HG03378 (cell line): ENCODE data around the gene RNU1-3.
"Not testable (repeated sequence)": the region's sequence is repeated elsewhere in the genome, so short reads cannot be mapped to it uniquely, and the experiment has no call there.

ENCODE experiments used
- ATAC-seq: cut with Tn5 transposase; IDR thresholded peaks from one replicate; pipeline ENCODE4 v1.9.1; 2021; ENCODE audit warnings: mild to moderate bottlenecking, moderate library complexity; ENCODE audit not compliant: unreplicated experiment

Gene RNU1-3

DNA sequence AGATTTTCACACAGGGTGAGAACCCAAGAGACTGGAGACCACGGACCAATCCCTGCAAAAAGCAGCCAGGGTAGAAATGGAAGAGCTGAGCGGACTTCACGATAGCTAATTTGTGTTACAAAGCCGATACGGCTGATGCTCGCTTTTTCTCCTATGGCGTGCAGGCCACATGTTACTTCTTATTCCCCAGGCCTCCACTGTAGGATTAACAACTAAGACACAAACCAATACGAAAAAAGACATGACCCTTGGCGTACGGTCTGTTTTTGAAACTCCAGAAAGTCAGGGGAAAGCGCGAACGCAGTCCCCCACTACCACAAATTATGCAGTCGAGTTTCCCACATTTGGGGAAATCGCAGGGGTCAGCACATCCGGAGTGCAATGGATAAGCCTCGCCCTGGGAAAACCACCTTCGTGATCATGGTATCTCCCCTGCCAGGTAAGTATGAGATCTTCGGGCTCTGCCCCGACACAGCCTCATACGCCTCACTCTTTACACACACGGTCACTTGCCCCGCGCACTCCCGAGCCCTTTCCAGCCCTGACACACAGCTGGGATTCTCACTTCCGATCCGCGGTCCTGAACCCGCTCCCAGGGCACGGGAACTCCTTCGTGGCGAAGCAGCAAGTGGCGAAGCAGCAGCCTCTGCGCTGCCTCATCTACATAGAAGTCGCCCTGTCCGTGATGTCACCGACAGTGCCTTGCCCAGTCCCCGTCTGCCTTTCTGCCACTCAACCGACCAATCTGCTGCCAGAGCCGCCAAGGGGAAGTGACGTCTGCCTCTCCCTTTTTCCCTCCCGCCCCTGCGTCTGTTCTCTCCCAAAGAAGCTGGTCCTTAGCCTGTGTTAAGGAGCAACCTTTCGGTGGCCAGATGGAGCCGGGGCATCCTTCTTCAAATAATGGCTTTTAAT, at the start of gene RNU1-3:
RNU1-3 (minus strand) TSS at position 447 of the 912 bp plus-strand sequence.
- peak; percentile 71 for ATAC-seq

DNA sequence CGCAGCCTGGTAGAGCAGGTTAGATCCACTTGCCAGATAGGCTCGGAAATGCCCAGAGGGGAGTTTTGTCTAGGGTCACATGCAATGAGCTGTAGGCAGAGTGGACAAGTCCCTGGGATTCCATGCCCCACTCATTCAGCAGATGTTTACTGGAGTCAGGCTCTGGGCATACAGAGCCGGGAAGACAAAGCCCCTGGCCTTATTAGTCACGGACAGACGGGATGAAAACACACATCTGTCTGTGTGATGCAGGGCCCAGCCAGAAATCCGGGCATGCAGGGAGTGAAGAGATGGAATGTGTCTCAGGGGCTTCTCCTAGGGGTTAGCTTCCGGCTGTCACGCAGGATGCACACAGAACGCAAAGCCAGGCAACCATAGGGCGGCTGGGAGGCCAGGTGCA, 46.7 kb upstream of the RNU1-3 start:
- not testable (repeated sequence) for ATAC-seq

DNA sequence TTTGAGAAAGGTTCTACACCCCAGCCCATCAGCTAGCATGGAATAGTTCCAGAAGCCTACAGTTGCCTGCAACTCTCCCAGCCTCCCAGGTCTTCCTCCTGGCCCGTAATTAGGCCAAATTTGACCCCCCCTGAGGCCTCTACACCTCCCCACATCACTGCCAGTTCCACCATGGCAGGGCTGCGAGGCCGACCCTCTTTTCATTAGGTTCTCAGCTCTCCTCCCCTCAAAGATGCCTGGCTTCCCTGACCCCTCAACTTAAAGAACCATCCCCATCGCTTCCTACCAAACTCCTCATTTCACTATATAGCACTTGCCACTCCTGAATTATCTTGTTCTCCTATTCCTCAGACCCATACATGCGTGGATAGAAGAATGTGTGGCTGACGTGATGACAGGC, 46.2 kb upstream of the RNU1-3 start:
- ATAC-seq: not testable (repeated sequence)

DNA sequence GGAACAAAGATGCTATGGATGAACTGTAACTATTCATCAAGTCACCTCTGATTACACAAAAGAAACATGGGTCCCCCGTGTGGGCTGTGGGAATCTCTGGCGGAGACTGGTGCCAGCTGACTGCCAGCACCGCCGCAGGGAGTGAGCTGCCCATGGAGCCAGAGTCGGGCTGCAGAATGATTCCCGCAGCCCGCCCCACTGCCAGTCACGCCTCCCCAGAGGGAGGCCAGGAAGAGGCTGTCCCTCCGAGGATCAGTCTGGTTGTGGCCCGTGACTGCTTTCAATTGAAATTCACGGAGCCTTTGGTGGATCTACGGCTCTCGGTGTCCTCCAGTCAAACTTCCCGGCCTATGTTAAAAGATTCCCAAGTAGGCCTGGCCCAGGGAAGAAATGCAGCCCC, 45.8 kb upstream of the RNU1-3 start:
- not testable (repeated sequence) for ATAC-seq

DNA sequence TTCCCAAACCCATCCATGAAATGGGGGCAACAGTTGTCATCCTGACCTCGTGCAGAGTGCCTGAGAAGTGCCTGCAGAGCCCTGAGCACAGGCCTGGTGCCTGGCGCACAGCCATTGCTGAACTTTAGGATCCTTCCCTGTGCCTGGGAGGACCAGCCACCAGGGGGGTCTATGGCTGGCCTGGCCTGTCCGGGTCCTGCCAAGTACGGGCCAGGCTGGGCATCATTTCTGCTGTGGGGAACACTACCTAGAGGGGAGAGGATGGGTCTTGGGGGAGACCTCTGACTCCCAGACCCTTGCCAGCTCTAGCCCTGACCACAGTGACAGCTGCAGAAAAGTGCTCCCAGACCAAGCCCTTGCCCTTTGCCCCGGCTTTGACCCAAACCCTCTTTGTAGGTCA, 45.4 kb upstream of the RNU1-3 start:
- not testable (repeated sequence) for ATAC-seq

DNA sequence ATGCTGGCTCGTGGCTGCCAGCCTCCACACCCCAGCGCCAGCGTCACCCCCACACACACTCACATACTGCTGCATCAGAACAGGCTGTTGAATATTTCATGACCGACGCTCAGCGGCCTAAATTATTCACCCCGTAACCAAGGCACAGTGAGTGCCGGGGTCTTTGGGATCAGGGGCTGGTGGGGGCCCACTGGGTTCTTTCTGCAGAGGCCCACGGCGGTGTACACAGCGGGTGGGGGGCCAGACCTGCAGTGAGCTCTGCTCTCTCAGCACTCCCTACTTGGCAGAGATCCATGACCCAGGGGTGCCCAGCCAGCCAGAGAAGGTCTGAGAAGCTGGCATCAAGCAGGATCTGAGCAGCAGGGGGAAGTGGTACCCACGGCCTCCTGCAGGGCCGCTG, 43.9 kb upstream of the RNU1-3 start:
- ATAC-seq: not testable (repeated sequence)

DNA sequence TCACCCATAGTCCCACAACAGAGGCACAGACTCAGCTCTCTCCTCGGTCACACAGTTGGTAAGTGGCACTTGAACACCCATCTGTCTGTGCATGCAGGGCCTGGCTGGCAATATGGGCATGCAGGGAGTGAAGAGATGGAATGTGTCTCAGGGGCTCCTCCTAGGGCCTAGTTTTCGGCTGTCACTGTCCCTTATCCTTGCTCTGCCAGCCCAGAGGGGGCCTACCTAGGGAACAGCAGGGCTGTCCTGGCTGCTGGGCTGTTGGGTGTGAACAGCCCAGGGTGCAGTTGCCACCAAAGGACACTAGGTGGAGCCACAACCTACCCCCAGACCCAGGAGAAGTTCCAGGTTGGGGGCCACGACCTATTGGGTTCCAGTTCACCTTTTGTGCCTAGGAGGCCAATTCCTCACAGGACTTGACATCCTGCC, 42.9 kb upstream of the RNU1-3 start:
- ATAC-seq: peak; percentile 50

DNA sequence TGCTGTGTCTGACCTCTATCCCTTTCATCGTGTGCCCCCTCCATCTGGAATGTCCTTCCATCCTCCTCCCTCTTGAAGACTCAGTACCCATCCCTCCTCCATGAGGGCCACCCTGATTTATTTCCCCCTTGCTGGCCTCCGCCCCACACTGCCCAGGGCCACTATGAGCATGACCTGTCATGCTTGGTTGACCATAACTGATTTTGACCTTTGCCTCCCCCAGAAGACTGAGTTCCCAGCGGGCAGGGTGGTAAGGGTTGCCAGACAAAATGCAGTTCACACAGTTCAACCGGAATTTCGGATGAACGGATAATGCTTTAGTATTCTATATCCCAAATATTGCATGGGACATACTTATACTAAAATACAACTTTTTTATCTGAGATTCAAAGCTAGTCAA, 42.0 kb upstream of the RNU1-3 start:
- ATAC-seq: not testable (repeated sequence)

DNA sequence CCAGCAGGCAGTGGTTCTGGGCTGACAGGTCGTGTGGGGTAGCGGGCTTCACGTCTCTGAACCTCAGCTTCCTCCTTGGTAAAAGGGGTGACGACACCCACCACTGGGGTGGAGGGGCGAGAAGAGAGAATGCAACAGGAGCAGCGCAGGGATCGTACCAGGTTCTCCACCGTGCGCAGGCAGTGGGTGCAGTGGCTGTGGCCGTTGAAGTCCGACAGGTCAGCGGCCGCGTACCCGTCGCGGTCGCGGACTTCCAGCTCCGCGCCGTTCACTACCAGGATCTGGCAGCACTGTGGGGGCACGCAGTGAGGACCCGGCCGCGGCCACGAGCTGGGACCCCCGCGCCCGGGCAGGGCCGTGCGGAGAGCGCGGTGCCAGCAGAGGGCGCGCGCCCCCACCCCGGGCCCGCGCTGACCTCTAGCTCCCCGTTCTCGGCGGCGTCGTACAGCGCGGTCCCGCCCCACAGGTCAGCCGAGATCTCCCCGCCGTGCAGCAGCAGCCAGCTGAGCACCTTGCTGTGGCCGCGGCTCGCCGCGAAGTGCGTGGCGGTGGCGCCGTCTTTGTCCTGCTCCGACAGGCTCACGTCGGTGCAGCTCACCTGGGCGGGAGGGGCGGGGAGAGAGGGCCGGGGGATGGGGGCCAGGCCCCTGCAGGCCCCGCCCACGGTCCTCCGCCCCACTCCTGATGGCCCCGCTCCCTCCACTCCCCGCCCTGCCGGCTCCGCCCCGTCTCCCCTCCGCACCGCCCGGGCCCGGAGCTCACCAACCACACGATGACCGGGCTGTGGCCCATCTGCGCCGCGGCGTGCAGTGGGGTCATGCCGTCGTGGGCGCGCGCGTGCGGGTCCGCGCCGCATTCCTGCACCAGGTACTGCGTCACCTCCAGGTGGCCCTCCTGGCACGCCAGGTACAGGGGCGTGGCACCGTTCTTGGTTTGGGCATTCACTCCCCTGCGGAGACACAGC, 40.7 kb upstream of the RNU1-3 start:
- not testable (repeated sequence) for ATAC-seq

DNA sequence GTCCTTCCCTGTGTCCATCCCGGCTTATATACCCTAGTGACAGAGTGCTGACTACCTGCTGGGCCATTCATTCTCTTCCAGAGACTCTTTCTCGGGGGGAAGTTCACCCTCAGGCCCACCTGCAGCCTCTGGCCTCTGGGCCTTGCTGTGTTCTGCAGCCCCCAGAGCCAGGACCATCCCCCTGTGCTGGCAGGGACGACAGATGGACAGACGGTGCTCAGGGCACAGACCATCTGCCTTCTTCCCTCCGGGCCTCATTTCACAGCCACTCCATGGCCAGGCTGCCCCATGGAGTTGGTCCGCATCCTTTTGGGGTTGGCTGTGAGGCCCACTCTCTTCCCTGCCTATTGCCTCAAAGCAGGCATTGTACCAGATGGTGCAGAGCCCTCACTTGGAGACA, 39.6 kb upstream of the RNU1-3 start:
- ATAC-seq: not testable (repeated sequence)

DNA sequence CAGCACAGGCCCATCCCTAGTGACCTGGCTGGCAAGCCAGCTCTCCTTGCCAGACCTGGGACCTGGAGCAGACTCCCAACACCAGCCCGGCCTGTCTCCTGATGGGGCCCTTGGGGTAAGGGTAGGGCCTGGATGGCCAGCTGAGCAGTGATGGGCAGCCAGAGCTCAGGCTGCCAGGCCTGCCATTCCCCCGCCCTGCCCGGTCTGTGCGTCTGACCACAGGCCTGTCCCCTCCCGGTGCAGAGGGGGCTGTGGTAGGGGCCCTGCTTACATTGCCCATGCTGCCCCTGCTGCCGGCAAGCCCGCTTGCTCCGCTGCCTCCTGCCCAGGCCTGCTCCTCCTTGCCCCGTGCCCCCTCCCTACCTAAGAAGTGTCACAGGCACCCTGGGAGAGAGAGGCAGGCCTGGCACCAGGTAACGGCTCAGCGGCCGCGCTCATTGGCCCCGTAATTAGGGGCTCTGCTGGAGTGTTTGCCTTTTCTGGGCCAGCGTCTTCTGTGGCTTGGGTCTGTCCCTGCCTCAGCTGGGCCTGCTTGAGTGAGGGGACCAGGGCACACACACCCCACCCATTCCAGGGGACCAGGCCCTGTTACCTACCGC, 37.9 kb upstream of the RNU1-3 start:
- not testable (repeated sequence) for ATAC-seq

DNA sequence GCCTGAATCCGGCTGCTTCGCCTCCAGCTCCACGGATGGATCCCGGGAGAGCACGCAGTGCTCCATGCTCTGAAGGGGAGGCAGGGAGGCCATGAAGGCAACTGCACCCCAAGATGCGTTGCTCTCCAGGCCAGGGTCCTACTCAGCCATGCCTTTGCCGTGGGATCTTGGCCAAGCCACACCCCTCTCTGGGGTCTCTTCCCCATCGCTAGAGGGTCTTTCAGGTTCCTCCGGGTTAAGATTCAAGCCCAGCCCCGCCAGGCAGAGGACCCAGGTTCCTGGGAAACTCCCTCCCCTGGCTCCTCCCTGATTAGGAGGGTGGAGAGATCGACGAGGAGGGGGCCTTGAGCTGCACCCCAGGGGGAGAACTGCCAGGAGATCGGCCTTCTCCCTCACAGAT, 37.3 kb upstream of the RNU1-3 start:
- ATAC-seq: not testable (repeated sequence)

DNA sequence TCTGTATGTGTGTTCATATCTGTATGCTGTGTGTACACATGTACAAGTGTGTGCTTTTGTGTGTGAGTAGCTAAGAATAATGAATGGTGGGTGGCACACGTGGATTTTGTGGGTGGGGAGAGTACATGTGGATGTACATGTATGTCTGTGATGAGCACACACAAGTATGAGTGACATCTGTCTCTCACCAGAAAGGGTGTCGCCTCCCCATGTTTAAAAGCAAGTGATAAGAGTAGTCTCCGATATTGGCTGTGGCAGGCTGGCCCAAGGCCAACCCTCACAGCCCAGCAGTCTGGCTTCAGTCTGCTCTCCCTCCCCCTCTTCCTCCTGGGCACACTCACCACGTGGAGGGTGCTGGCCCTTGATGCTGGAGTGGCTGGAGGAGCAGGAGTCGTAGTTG, 36.9 kb upstream of the RNU1-3 start:
- ATAC-seq: not testable (repeated sequence)

DNA sequence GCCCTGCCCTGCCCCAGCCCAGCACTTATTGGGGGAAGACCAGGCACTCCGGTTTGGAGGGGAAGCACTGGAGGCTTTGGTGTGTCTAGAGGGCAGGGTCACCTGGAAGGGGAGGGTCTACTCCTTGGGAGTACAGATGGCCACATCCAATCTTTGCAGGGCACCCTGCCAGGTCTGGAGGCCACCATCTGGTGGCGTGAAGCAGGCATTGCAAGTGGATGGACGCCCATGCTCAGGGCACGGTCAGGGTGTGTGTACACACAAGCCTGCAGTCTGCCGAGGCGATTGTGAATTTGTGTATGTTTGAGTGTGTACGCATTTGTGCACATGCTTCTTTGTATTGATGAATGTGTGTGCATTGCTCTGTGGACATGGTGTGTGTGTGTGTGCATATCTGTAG, 36.4 kb upstream of the RNU1-3 start:
- not testable (repeated sequence) for ATAC-seq

DNA sequence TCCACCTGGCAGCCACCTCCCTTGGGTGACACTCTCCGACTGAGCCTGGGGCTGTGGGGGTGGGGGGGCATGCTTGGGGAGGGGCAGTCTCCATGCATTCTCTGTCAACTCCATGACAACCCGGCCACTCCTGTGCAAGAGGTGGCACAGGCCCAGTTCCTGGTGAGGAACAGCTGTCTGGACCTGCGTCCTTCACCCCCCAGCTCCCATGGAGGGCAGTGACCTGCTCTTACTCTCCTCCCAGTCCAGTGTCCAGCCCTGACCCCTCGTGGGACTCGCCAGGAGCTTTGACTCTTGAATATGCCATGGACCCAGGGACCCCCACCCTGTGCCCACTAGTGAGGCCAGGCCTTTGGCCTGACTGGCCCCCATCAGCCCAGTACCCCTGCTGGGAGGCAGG, 35.5 kb upstream of the RNU1-3 start:
- ATAC-seq: not testable (repeated sequence)

DNA sequence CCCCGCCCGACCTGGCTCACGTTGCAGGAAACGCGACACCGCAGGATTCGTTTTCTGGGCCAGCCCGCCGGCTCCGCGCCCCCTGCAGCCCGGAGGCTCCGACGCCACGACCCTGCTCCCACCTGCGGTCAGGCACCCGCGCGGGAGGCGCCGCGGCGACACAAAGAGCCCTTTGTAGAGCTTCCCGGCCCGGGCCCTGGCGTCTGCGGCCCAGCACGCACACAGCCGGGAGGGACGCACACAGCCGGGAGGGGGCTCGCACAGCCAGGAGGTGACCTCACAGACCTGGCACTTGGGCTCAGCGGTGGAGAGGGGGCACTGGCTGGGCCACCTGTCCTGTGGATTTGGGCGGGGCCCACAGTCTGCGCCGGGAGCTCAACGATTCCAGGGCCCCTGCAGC, 34.4 kb upstream of the RNU1-3 start:
- ATAC-seq: not testable (repeated sequence)

DNA sequence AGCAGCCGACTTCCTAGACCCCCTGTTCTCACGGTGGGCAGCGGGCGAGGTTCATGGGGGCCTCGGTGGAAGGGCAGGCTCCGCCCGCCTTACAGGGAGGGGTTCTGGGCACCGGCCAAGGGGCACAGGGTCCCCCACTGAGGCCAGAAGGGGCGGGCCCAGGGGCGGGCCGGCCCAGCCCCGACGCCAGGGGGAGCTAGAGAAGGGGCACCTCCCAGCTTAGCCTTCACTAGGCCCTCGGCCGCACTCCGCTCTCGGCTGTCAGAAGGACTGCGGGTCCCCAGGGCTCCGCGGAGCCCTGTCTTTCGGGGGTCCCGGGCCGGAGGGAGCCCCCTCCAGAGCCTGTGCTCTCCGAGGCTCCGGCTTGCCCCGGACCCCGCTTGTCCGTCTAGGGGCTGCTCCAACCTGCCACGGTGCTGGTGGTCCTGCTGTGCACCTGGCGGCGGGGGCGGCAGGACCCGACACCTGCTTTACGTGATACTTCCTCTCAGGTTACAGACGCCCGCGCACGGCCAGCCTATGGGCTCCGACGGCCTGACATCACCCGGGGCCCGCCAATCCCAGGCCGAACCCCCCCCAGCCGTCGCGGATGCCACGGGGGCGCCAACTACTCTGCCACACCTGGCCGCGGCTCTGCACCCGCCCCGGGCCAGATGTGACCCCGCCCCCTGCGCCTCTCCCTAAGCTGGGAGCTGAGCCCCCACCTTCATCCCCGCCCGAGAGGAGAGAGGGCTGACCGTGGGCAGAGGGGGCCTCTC, 33.6 kb upstream of the RNU1-3 start:
- ATAC-seq: not testable (repeated sequence)

DNA sequence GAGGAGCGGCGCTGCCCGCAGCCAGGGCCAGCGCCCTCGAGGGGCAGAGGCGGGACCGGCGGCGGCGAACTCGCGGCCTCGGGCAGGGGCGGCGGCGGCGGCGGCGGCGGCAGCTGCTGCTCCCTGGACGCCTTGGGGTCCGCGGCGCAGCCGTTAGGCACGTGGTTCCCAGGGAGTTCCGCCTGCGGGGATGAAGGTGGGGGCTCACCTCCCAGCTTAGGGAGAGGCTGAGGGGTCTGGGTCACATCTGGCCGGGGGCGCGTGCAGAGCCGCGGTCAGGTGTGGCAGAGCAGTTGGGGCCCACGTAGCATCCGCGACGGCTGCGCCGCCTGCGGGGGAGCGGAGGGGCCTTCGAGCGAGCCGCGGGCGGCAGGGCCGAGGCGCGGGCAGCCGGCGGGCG, 32.7 kb upstream of the RNU1-3 start:
- ATAC-seq: not testable (repeated sequence)

DNA sequence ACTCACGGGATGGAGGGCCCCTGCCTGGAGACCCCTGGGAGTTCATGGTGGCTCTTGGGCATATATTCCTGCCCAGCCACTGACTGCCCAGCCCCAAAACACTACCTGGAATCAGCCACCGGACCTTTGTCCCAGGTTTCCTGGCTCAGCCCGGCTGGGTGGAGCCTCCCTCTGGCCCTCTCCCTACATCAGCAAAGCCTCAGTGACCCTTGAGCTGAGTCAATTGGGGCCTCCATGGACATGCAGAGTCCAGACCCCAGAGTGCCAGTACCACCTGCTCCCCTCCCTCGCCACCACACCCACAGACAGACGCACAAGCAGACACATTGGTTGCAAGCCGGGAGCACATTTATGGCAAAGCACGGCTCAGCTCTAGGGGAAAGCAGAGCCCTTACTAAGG, 30.4 kb upstream of the RNU1-3 start:
- ATAC-seq: not testable (repeated sequence)

DNA sequence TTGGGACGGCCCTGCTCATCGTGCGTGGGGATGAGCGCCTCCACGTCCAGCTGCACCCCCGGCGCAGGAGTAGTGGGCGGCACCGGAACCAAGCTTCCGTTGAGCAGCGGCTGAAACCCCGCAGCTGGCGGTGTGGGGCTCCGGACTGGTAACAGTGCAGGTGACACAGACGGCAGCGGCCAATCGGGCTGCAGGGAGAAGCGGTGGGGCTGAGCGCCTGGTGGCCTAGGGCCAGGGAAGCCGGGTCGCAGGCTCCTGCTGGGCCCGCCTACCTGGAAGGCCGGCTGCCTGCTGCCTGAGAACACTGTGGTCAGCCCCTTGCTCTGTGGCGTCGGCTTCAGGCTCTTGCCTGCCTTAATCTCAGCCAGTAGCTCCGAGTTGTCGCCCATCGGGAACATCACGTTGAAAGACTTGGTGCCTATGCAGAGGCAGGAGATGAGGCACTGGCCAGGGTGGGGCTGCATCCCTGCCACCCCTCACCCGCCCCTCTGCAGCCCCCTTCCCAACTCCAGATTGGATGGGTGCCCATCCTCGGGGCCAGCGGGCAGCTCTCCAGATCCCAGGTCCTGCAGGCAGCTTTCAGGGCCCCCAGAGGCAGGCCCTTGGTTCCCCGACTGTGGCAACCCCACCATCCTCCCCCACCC, 29.9 kb upstream of the RNU1-3 start:
- not testable (repeated sequence) for ATAC-seq
